ENCODE results near the gene BICD2. TPM values are rescaled to one million over a fixed set of nuclear protein-coding genes. Genes with fewer than 3 reads are reported as not detected.

BICD2 gene
- polyA plus RNA-seq, 3 donors, result 5.5 to 17.3 (median 14.2) TPM

DNA sequence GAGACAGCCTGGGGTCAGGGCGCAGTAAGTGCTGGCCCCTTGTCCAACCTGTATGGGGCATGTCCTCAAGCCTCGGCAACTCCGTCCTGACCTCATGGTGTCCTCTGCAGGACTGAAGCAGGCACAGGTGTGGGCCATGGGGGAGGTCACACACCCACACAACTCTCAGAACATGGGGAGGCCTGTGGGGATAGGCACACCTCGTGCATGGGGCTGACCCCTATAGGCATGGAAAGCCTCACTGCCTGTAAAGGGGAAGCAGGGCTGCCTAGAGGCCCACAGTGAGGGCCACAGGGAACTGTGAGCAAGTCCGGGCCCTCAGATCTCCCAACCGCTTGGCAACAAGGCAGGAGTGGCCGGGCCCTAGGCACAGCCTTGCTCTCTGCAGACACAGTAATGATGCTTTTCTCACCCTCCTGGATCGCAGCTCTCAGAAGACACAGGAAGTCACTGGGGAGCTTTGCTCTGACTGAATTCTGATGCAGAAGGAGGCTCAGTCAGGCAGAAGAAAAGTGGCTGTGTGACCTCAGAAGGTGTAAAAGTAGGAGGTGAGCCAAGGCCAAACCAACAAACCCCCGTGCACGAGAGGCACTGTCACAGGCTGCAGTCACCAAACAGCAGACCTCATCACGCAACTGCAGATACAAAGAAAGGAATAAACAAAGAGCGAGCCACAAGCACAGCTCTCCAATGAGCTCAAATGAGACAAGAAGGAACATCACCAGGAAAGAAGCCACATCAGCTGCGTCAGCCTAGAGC, 100.1 kb downstream of the BICD2 start:
- no peak overlapping the region for H3K27ac ChIP-seq (ENCODE audit: low read depth, low read length)

DNA sequence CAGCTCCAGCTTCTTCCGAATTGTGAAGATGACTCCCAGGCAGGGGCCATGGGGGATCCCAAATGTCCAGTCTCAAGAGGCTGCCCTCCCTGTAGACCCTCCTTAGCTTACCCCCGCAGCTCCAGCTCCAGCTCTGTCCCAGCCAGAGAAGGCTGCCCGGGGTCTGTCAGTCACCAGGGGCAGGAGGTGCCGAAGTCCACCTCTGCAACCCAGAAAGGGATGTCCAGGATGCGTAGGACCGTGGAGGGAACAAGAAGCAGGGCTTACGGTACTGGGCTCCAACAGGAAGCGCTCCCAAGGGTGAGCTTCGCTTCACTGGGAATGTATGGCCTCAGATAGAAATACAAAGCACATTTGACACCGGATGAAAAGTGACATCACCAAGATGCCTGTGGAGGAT, 100.7 kb downstream of the BICD2 start:
- 90 to 92% (median 91%) methylated on average over 10 of the region's 10 CpGs for WGBS, 3 donors
- no peak overlapping the region for H3K27ac ChIP-seq (ENCODE audit: low read depth, low read length)

More for the DNA sequence above, 100.1 kb downstream of the BICD2 start:
- WGBS, 3 donors, result 69 to 82% (median 78%) methylated on average over 13 of the region's 13 CpGs

DNA sequence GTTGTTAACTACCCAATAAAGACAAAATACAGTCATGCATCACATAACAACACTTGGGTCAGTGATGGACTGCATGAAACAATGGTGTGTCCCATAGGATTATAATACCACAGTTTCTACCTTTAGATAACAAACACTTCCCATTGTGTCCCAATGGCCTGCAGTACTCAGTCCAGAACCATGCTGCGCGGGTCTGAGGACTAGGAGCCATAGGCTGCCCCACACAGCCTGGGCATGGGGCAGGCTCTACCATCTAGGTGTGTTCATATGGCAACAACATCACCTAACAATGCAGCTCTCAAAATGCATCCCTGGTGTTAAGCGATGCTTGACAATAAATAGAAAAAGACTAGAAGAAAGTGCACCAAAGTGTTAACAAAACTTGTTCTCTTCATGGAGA, 101.5 kb downstream of the BICD2 start:
- no peak overlapping the region for H3K27ac ChIP-seq (ENCODE audit: low read depth, low read length)
- WGBS, 3 donors, result 97 to 98% (median 98%) methylated on average over 3 of the region's 3 CpGs

DNA sequence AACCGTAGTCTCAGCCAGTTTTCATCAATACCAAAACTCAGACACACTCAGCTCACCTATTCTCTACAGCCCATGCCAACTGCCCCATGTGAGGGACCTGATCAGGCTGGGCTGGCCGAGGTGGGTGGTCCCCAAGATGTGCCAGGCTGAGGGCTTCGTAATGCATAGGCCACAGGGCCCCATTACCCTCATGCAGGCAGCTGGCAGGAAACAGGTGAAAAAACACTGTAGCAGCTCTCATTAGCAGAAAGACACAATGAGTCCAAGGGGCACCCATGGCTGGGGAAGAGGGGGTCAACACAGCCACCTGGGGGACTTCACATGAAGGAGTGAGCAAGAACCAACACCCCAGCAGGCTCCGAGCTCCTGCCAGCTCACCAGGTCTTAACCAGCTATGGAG, 102.9 kb downstream of the BICD2 start:
- 81 to 93% (median 91%) methylated on average over 4 of the region's 4 CpGs for WGBS, 3 donors
- H3K27ac ChIP-seq (ENCODE audit: low read depth, low read length), result no peak overlapping the region

Other genes starting within 250 kb of the BICD2 start
- gene ECM2, start 228.8 kb downstream of the BICD2 start, polyA plus RNA-seq, result 10 to 100 TPM in 2 of 3 donors, 1 to 10 TPM in 1; 1.8 to 24.0 (median 19.1) TPM
- gene IPPK, start 94.7 kb downstream of the BICD2 start, polyA plus RNA-seq, result 1 to 10 TPM; 1.7 to 7.4 (median 5.8) TPM
- 1 to 10 TPM in 1 of 3 donors, under 1 TPM in 2; 0.79 to 1.4 (median 0.81) TPM for gene ZNF484, start 113.2 kb upstream of the BICD2 start, polyA plus RNA-seq
- gene FGD3, start 182.7 kb upstream of the BICD2 start, polyA plus RNA-seq, result 1 to 10 TPM; 5.0 to 7.7 (median 7.0) TPM

Data from adipose tissue (tissue), 3 donors.